GM23338 (cell line): ENCODE data around the gene CUX1. TPM values are rescaled to one million over a fixed set of nuclear protein-coding genes. Genes with fewer than 3 reads are reported as not detected.
A peak's percentile ranks its signal among the peaks of the same experiment; 100 is the strongest.

Experiments
- ATAC-seq: fragments of 200-7000 bp; cut with Tn5 transposase; 3 replicates; pipeline ENCODE4 v1.9.1; 2020
- DNase-seq: peaks from one replicate; pipeline ENCODE4 v3.0.0-alpha.2; 2015; ENCODE audit warnings: low spot score
- H2AFZ ChIP-seq: fragments of 200-600 bp; sonication (generic); 2 replicates; pipeline ENCODE4 v1.8.0; 2016; ENCODE audit warnings: antibody characterized with exemption, mild to moderate bottlenecking, moderate library complexity
- H3F3A ChIP-seq: fragments of 200-600 bp; sonication (generic); replicated peaks from 2 replicates; pipeline ENCODE4 v1.8.0; 2017; ENCODE audit warnings: antibody characterized with exemption, mixed run types, low read depth
- H3K27ac ChIP-seq: fragments of 200-600 bp; sonication (generic); 2 replicates; pipeline ENCODE4 v1.6.1; 2016; ENCODE audit warnings: low read depth
- H3K27me3 ChIP-seq: fragments of 200-600 bp; sonication (generic); 2 replicates; pipeline ENCODE4 v1.8.0; 2016; ENCODE audit warnings: mild to moderate bottlenecking, mixed run types, moderate library complexity; ENCODE audit not compliant: insufficient read depth
- H3K36me3 ChIP-seq: fragments of 200-600 bp; sonication (generic); 2 replicates; pipeline ENCODE4 v1.8.0; 2016; ENCODE audit warnings: mild to moderate bottlenecking; ENCODE audit not compliant: insufficient read depth
- H3K4me1 ChIP-seq: fragments of 200-600 bp; sonication (generic); 2 replicates; pipeline ENCODE4 v1.8.0; 2016; ENCODE audit warnings: mild to moderate bottlenecking, moderate library complexity; ENCODE audit not compliant: insufficient read depth
- H3K4me2 ChIP-seq: fragments of 200-600 bp; sonication (generic); 2 replicates; pipeline ENCODE4 v1.7.1; 2017; ENCODE audit warnings: mixed run types
- H3K4me3 ChIP-seq: fragments of 200-600 bp; sonication (generic); 2 replicates; pipeline ENCODE4 v1.6.1; 2016; ENCODE audit warnings: mixed run types
- H3K79me2 ChIP-seq: fragments of 200-600 bp; sonication (generic); replicated peaks from 2 replicates; pipeline ENCODE4 v1.8.0; 2017; ENCODE audit warnings: mild to moderate bottlenecking; ENCODE audit not compliant: insufficient read depth
- H3K9me2 ChIP-seq: fragments of 200-600 bp; sonication (generic); 2 replicates; pipeline ENCODE4 v1.8.0; 2017; ENCODE audit not compliant: insufficient read depth
- H4K20me1 ChIP-seq: fragments of 200-600 bp; sonication (generic); replicated peaks from 2 replicates; pipeline ENCODE4 v1.8.0; 2017; ENCODE audit warnings: mild to moderate bottlenecking; ENCODE audit not compliant: insufficient read depth
- H3K27ac Mint-ChIP-seq: 2 replicates; pipeline ENCODE4 v1.8.0; 2020; ENCODE audit warnings: inconsistent platforms, mild to moderate bottlenecking, moderate library complexity, mixed read lengths
- H3K27me3 Mint-ChIP-seq: 3 replicates; pipeline ENCODE4 v1.8.0; 2022; ENCODE audit warnings: low read depth, mild to moderate bottlenecking, moderate library complexity, mixed read lengths, inconsistent platforms; ENCODE audit not compliant: insufficient read depth, poor library complexity
- H3K36me3 Mint-ChIP-seq: 3 replicates; pipeline ENCODE4 v1.8.0; 2021; ENCODE audit warnings: low read depth, mild to moderate bottlenecking, inconsistent platforms, moderate library complexity, mixed read lengths
- H3K4me1 Mint-ChIP-seq: 3 replicates; pipeline ENCODE4 v1.8.0; 2020; ENCODE audit warnings: mild to moderate bottlenecking, inconsistent platforms, mixed read lengths
- H3K4me3 Mint-ChIP-seq: 3 replicates; pipeline ENCODE4 v1.8.0; 2021; ENCODE audit warnings: moderate library complexity, mild to moderate bottlenecking, inconsistent platforms, mixed read lengths
- H3K9me3 Mint-ChIP-seq: 3 replicates; pipeline ENCODE4 v1.8.0; 2020; ENCODE audit warnings: moderate library complexity, mild to moderate bottlenecking, inconsistent platforms, mixed read lengths
- CREB1 ChIP-seq: fragments of 250-450 bp; sonication (Bioruptor Pico); IDR thresholded peaks from 2 replicates; pipeline ENCODE4 v1.5.0; 2020; ENCODE audit warnings: low read depth, mild to moderate bottlenecking, moderate library complexity
- ETS1 ChIP-seq: IDR thresholded peaks from 2 replicates; pipeline ENCODE4 v1.6.1; 2016; ENCODE audit warnings: antibody characterized with exemption
- EZH2 ChIP-seq: fragments of 200-600 bp; sonication (generic); IDR thresholded peaks from one replicate; pipeline ENCODE4 v1.8.0; 2017; ENCODE audit warnings: antibody characterized with exemption, mild to moderate bottlenecking, low read depth; ENCODE audit not compliant: unreplicated experiment
- NANOG ChIP-seq: IDR thresholded peaks from 2 replicates; pipeline ENCODE4 v1.6.1; 2016; ENCODE audit warnings: antibody characterized with exemption, borderline replicate concordance
- POLR2AphosphoS5 ChIP-seq: IDR thresholded peaks from 2 replicates; pipeline ENCODE4 v1.6.1; 2016; ENCODE audit warnings: antibody characterized with exemption, low read depth
- REST ChIP-seq: IDR thresholded peaks from one replicate; pipeline ENCODE4 v1.6.1; 2018; ENCODE audit warnings: antibody characterized with exemption; ENCODE audit not compliant: unreplicated experiment
- STAT1 ChIP-seq: IDR thresholded peaks from one replicate; pipeline ENCODE4 v1.6.1; 2016; ENCODE audit warnings: antibody characterized with exemption; ENCODE audit not compliant: unreplicated experiment
- ZNF114 ChIP-seq: fragments of 250-450 bp; sonication (Bioruptor Pico); IDR thresholded peaks from 2 replicates; pipeline ENCODE4 v1.5.0; 2020; ENCODE audit warnings: mild to moderate bottlenecking, moderate library complexity
- ZNF331 ChIP-seq: fragments of 250-450 bp; sonication (Bioruptor Pico); IDR thresholded peaks from 2 replicates; pipeline ENCODE4 v1.5.0; 2020; ENCODE audit warnings: low read depth, mild to moderate bottlenecking, moderate library complexity
- ZNF462 ChIP-seq: fragments of 250-450 bp; sonication (Bioruptor Pico); IDR thresholded peaks from 2 replicates; pipeline ENCODE4 v1.5.0; 2020; ENCODE audit warnings: mild to moderate bottlenecking, moderate library complexity
- polyA plus RNA-seq: library from polyadenylated mRNA; unstranded; fragments of >200 nt; fragmentation: Nextera tagmentation; extraction: Ambion mirVana; gene quantifications from 2 replicates; pipeline ENCODE4 v1.2.1, GENCODE V29; 2016
- total RNA-seq: library from RNA; depleted of rRNA; stranded (reverse); fragments of >200 nt; shearing (Covaris generic); gene quantifications from 2 replicates; pipeline ENCODE4 v1.2.3, GENCODE V29; 2014

The CUX1 gene
- total and polyA plus RNA-seq, 2 experiments from 2014 or later, result 49.9 to 64.0 TPM

- H3K4me2 ChIP-seq, result no peak overlapping the region
- Mint-ChIP-seq H3K27ac (no peak overlapping the region), H3K9me3 (no peaks in the 10 kb centered on the region), H3K4me1 (peaks cover 51% of the 10 kb centered on the region), H3K36me3 (peaks cover 4% of the 10 kb centered on the region; the same call in 2 of the 3 replicates), H3K4me3 (no peak overlapping the region), H3K27me3 (peaks cover 5% of the 10 kb centered on the region)
- no peak overlapping the region for H2AFZ ChIP-seq
- TF ChIP-seq EZH2 (no peak), CREB1 (CRISPR knock-in tag) (no peak)
- peaks cover 15% of the 10 kb centered on the region for H3K4me1 ChIP-seq
- no peaks in the 10 kb centered on the region for H3K36me3 ChIP-seq
- DNase-seq (no peak), ATAC-seq (no peak)
- no peaks in the 10 kb centered on the region for H3F3A ChIP-seq
- H3K9me2 ChIP-seq, result no peaks in the 10 kb centered on the region
- H4K20me1 ChIP-seq, result peaks cover 73% of the 10 kb centered on the region
- H3K27me3 ChIP-seq, result no peaks in the 10 kb centered on the region
- peak overlapping the region; percentile 26; the same call in 1 of the 2 replicates for H3K27ac ChIP-seq
- H3K79me2 ChIP-seq, result peaks cover 100% of the 10 kb centered on the region
- H3K4me3 ChIP-seq, result no peak overlapping the region
Observed at GRCh38 chr7:101899616-101900015, 82.2 kb downstream of the CUX1 start.

- H2AFZ ChIP-seq, result no peak overlapping the region
- TF ChIP-seq POLR2AphosphoS5 (no peak), ZNF462 (no peak), REST (no peak), ZNF331 (CRISPR knock-in tag) (no peak), NANOG (no peak), ZNF114 (CRISPR knock-in tag) (no peak), ETS1 (no peak), STAT1 (no peak)
Observed at GRCh38 chr7:101900103-101900502, 82.7 kb downstream of the CUX1 start.

More at GRCh38 chr7:101900103-101900502, 82.7 kb downstream of the CUX1 start:
- Histone ChIP-seq H3K79me2 (peaks cover 100% of the 10 kb centered on the region), H3K36me3 (no peaks in the 10 kb centered on the region), H3K9me2 (no peaks in the 10 kb centered on the region), H3F3A (no peaks in the 10 kb centered on the region), H3K4me3 (no peak overlapping the region), H3K4me2 (no peak overlapping the region), H3K27ac (0 out of 2 replicates have a peak overlapping the region, but pooled peaks have one; percentile 26), H3K27me3 (no peaks in the 10 kb centered on the region), H4K20me1 (peaks cover 73% of the 10 kb centered on the region), H3K4me1 (peaks cover 15% of the 10 kb centered on the region)
- DNase-seq (no peak), ATAC-seq (no peak)
- Mint-ChIP-seq H3K27me3 (peaks cover 6% of the 10 kb centered on the region), H3K9me3 (no peaks in the 10 kb centered on the region), H3K4me1 (peaks cover 50% of the 10 kb centered on the region), H3K27ac (peak overlapping the region; percentile 31; the same call in 1 of the 2 replicates), H3K4me3 (no peak overlapping the region), H3K36me3 (peaks cover 5% of the 10 kb centered on the region; the same call in 2 of the 3 replicates)
